ENCODE results near the gene GPRC5C. TPM values are rescaled to one million over a fixed set of nuclear protein-coding genes. Genes with fewer than 3 reads are reported as not detected.

The GPRC5C gene
- total and polyA plus RNA-seq, 4 donors = 41.9 to 81.4 (median 66.1) TPM

DNA sequence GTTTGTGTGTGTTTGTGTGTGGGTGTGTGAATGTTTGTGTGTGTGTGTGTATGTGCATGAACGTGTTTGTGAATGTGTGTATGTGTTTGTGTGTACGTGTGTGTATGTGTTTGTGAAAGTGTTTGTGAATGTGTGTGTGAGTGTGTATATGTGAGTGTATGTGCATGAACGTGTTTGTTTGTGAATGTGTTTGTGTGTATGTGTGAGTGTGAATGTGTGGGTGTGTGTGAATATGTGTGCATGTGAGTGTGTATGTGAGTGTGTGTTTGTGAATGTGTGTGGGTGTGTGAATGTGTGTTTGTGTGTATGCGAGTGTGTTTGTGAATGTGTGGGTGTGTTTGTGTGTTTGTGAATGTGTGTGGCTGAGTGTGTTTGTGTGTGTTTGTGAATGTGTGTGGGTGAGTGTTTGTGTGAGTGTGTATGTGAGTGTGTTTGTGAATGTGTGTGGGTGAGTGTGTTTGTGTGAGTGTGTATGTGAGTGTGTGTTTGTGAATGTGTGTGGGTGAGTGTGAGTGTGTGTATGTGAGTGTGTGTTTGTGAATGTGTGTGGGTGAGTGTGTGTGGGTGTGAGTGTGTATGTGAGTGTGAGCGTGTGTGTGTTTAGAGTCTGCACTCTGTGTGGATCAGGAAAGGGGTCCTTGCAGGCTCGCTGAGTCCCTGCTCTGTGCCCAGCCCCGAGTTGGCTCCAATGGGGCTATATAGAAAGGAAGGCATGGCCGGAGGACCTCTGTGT is 33.7 kb downstream of the GPRC5C start:
- H3K4me3 ChIP-seq = no peak overlapping the region
- WGBS, 2 donors = 74 to 76% methylated on average over 8 of the region's 8 CpGs
- TF ChIP-seq, protein P1, sequence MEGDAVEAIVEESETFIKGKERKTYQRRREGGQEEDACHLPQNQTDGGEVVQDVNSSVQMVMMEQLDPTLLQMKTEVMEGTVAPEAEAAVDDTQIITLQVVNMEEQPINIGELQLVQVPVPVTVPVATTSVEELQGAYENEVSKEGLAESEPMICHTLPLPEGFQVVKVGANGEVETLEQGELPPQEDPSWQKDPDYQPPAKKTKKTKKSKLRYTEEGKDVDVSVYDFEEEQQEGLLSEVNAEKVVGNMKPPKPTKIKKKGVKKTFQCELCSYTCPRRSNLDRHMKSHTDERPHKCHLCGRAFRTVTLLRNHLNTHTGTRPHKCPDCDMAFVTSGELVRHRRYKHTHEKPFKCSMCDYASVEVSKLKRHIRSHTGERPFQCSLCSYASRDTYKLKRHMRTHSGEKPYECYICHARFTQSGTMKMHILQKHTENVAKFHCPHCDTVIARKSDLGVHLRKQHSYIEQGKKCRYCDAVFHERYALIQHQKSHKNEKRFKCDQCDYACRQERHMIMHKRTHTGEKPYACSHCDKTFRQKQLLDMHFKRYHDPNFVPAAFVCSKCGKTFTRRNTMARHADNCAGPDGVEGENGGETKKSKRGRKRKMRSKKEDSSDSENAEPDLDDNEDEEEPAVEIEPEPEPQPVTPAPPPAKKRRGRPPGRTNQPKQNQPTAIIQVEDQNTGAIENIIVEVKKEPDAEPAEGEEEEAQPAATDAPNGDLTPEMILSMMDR (IDR thresholded peaks at IDR 0.05; ENCODE audit: control extremely low read depth, extremely low read depth) = no peak
- ATAC-seq (ENCODE audit: insufficient read depth, low FRiP score) (no peak), DNase-seq (no peak)
- peaks cover 0 to 4% (median 0%) of the 10 kb centered on the region in 5 donors for H3K4me1 ChIP-seq (ENCODE audit: control insufficient read depth in 5 of 5, insufficient read depth in 5 of 5, low read length in 5 of 5)
- H3K27me3 ChIP-seq (ENCODE audit: control insufficient read depth in 3 of 3, insufficient read depth in 3 of 3, low read length in 2 of 3) = peaks cover 0 to 29% (median 28%) of the 10 kb centered on the region in 3 donors
- peaks cover 0 to 2% (median 0%) of the 10 kb centered on the region in 4 donors for H3K9me3 ChIP-seq (ENCODE audit: control insufficient read depth in 4 of 4, insufficient read depth in 3 of 4, low read length in 3 of 4)
- H3K27ac ChIP-seq (ENCODE audit: low read depth in 1 of 2, low read length in 1 of 2) = peak overlapping the region in 1 of 2 donors; percentile 57
- H3K9ac ChIP-seq (ENCODE audit: insufficient read depth in 1 of 2, low read length in 2 of 2) = no peak overlapping the region
- no peaks in the 10 kb centered on the region for H3K36me3 ChIP-seq (ENCODE audit: control insufficient read depth in 4 of 4, insufficient read depth in 4 of 4, low read length in 4 of 4)

DNA sequence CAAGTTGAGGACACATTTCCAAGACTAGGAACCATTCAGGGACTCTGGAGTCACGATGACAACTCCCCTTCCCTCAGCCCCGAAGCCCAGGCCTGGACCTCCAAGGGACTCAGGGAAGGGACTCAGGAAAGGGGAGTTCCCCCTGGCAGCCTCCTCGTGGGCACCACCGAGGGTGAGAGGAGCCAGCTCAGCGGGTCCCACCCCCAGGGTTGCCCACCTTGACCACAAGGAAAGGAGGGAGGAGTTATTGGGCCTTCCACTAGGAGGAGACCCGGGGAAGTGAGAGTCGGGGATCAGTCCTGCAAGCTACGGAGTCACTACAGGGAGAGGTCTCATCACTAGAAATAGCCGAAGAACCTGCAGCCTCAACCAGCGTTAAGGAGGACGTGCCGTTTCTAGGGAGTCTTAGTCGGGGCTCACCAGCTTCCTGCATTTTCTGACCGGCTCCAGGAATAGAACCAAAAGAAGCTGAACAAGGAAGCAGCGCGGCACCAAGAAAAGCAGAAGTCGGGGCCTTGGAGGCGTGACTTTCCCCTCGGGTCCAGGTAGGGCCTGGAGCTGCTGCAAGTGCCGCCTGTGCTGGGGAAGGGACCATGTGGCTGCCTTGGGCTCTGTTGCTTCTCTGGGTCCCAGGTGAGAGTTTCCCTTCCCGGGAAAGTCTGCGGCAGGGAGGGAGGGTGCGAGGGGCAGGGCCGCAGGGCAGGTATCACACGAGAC is 34.4 kb downstream of the GPRC5C start, which contains the start of gene CD300A:
Gene CD300A, plus strand, starts transcription at position 524 of the 717 bp plus-strand sequence. Its CDS starts 70 bp downstream, at position 594.
- no peak within 1 kb of the TSS for H3K4me3 ChIP-seq
- H3K4me1 ChIP-seq (ENCODE audit: control insufficient read depth in 5 of 5, insufficient read depth in 5 of 5, low read length in 5 of 5) = peaks cover 0 to 4% (median 0%) of the 10 kb centered on the region in 5 donors
- ATAC-seq (ENCODE audit: insufficient read depth, low FRiP score) (peak; percentile 9), DNase-seq (no peak)
- H3K27me3 ChIP-seq (ENCODE audit: control insufficient read depth in 3 of 3, insufficient read depth in 3 of 3, low read length in 2 of 3) = peaks cover 0 to 29% (median 28%) of the 10 kb centered on the region in 3 donors
- peaks cover 0 to 2% (median 0%) of the 10 kb centered on the region in 4 donors for H3K9me3 ChIP-seq (ENCODE audit: control insufficient read depth in 4 of 4, insufficient read depth in 3 of 4, low read length in 3 of 4)
- 13 to 15% methylated on average over 25 of the region's 25 CpGs for WGBS, 2 donors
- TF ChIP-seq, protein P1 (IDR thresholded peaks at IDR 0.05; ENCODE audit: control extremely low read depth, extremely low read depth) = no peak
- peak within 1 kb of the TSS in 1 of 2 donors; percentile 57 for H3K27ac ChIP-seq (ENCODE audit: low read depth in 1 of 2, low read length in 1 of 2)
- H3K36me3 ChIP-seq (ENCODE audit: control insufficient read depth in 4 of 4, insufficient read depth in 4 of 4, low read length in 4 of 4) = no peaks in the 10 kb centered on the region
- H3K9ac ChIP-seq (ENCODE audit: insufficient read depth in 1 of 2, low read length in 2 of 2) = no peak within 1 kb of the TSS

DNA sequence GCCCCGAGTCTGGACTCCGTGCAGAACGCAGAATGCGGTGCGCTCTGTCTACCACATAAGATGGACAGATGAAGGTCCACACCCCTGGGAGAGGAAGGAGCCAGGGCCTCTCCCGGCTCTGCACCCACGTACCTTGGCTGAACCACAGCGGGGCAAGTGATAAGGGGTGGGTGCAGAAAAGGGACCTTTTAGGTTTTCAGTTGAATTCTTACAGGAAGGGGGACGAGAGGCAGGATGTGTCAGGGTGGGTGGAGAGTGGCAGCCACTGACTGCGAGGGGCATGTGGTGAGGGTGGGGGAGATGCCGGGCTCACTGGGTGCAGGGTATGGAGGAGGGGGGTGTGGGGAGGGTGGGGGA is 34.9 kb downstream of the GPRC5C start:
- Histone ChIP-seq H3K27ac (ENCODE audit: low read depth in 1 of 2, low read length in 1 of 2) (peak overlapping the region in 1 of 2 donors; percentile 26), H3K27me3 (ENCODE audit: control insufficient read depth in 3 of 3, insufficient read depth in 3 of 3, low read length in 2 of 3) (peaks cover 0 to 29% (median 28%) of the 10 kb centered on the region in 3 donors), H3K9me3 (ENCODE audit: control insufficient read depth in 4 of 4, insufficient read depth in 3 of 4, low read length in 3 of 4) (peaks cover 0 to 2% (median 0%) of the 10 kb centered on the region in 4 donors), H3K36me3 (ENCODE audit: control insufficient read depth in 4 of 4, insufficient read depth in 4 of 4, low read length in 4 of 4) (no peaks in the 10 kb centered on the region), H3K4me1 (ENCODE audit: control insufficient read depth in 5 of 5, insufficient read depth in 5 of 5, low read length in 5 of 5) (peaks cover 0 to 4% (median 0%) of the 10 kb centered on the region in 5 donors), H3K4me3 (no peak overlapping the region), H3K9ac (ENCODE audit: insufficient read depth in 1 of 2, low read length in 2 of 2) (no peak overlapping the region)
- DNase-seq = no peak
- ATAC-seq (ENCODE audit: insufficient read depth, low FRiP score) = no peak
- TF ChIP-seq, protein P1 (IDR thresholded peaks at IDR 0.05; ENCODE audit: control extremely low read depth, extremely low read depth) = no peak
- WGBS, 2 donors = 10 to 17% methylated on average over 11 of the region's 11 CpGs

All from lung (tissue), 12 donors.